Stimulated activated CD4-positive, alpha-beta T cell treated with anti-CD3 and anti-CD28 coated beads, Interleukin-12 subunit alpha, Interleukin-12 subunit beta, amount 100 ng/mL, for 48 hours (primary cell): ENCODE measurements around the gene ACER3.
"Not testable (repeated sequence)": the region's sequence is repeated elsewhere in the genome, so short reads cannot be mapped to it uniquely, and the experiment has no call there.

Source experiments
- DNase-seq, 3 donors: peaks; one replicate each; pipeline ENCODE4 v3.0.0-alpha.2; 2020; ENCODE audit warnings: low read depth in 2 of 3, low spot score in 1 of 3

Gene ACER3

DNA sequence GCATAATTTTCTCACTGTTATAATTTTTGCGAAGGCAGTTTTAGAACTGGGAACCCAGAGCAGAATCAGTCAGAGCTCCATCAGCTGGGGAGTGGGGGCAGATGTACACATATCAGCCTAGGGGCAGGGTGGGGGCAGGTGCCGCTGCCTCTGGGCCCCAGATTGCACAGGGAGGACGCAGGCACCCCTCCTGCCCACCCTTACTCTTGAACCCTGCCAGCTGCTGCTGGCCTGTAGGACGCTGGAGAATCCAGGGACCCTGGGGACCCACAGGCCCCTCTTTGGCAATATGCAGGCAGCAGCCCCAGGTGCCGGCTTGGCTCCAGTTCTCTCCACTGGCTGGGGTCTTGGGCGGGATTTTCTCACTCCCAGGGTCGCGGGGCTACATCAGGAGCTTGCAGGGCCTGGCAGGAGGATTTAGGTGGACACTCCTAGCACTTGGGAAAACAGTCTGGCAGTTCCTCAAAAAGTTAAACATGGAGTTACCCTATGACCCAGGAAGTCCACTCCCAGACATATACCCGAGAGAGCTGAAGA lies 197.3 kb downstream of the ACER3 start:
- no peak for DNase-seq

DNA sequence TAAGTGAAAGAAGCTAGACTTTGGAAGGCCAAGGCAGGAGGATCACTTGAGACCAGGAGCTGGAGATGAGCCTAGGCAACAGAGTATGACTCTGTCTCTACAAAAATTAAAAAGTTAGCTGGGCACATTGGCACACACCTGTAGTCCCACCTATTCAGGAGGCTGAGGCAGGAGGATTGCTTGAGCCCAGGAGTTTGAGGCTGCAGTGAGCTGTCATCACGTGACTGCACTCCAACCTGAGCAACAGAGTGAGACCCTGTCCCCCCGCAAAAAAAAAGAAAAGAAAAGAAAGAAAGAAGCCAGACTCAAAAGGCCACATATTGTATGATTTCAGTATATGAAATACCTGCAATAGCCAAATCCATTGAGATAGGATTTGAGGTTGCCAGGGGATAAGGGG lies 198.2 kb downstream of the ACER3 start:
- no peak for DNase-seq

DNA sequence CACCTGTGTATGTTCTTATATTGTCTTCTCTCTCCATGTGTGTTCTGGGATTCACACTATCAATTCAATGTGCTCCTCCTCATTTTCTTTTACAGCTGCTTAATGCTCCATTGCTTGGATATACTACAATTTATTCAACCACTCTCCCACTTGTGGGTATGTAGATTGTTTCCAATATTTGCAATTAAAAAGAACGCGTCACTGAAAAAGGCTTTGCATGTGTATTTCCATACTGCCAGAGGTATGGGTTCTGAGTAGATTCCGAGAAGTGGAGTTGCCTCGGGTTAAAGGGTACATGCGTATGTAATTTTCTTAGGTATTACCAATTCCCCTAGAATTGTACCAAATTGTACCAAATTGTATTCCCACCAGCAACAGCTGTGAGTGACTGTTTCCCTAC lies 199.1 kb downstream of the ACER3 start:
- DNase-seq: no peak

DNA sequence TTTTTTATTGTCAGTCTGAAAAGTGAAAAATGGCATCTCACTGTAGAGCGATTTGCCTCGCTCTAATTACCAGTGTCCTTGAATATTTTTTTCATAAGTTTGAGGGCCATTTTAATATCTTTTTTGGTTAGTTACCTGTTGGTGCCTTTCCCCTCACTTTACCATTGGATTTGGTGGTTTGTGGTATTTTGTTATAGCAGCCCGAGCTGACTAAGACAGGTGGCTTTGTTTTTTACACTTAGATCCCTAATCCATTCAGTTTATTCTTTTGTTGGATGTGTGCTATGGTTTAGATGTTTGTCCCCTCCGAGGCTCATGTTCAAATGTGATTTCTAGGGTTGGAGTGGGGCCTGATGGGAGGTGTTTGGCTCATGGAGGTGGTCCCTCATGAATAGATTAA lies 199.5 kb downstream of the ACER3 start:
- no peak for DNase-seq

DNA sequence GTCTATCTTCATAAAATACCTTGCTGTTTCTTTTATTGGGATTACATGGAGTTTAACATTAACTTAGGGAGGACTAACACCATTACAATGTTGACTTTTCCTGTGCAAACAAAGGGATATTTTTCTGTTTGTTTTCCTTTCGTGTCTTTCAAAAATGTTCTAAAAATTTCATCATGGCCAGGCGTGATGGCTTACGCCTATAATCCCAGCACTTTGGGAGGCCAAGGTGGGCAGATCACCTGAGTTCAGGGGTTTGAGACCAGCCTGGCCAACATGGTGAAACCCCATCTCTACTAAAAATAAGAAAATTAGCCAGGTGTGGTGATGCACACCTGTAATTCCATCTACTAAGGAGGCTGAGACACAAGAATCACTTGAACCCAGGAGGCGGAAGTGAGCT lies 200.5 kb downstream of the ACER3 start:
- not testable (repeated sequence) for DNase-seq

DNA sequence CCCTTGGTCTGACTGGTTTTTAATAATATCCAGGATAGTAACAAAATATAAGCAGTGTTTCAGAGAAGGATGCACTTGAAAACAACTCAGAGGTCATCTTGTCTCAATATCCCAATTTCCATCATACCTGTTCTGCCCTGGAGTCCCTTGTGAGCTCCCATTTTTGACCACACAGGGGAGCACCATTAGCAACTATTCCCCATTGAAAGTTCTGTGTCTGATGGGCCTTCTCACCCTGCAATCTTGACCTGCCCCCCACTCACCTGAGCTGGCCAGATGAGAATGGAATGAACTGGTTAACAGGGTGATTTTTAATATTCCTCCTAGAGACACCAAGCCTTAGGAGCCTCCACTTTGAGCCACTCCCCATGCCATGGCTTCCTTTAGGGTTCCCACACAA lies 202.2 kb downstream of the ACER3 start:
- DNase-seq: no peak

DNA sequence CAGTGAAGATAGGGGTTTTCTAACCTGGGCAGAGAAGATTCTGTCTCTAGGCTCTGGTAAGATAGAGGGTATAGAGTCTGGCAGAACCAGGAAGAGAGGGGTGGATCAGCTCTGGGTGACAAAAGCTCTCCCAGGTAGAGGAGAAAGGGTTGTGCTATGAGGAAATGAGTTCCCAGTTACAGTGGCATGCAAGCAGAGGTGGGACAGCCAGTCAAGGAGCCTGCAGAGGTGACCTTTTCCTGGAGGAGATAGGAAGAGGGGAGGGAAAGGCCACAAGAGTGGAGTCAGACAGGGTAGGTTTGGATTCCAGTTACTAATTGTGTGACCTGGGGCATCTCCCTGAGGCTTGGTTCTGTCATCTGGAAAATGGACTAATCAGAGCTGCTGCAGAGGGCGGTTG lies 202.7 kb downstream of the ACER3 start:
- no peak for DNase-seq

DNA sequence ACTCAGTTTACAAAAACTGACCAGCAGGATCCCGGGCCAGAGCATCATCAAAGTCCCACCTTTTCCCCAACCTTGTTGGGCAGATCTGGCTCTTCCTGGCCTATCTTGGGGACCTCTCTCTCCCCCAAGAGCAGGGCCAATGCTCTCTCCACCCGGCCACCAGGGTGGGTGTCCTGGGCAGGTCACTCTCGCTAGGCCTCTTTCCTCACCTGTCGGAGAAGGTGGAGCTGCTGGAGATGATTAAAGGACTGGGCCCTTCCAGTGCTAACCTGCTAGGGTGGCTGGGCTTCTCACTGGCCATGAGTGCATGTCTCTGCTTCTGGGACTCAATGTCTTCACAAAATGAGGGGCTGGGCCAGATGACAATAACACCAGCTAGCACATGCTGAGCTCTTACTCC lies 203.1 kb downstream of the ACER3 start:
- DNase-seq: no peak

DNA sequence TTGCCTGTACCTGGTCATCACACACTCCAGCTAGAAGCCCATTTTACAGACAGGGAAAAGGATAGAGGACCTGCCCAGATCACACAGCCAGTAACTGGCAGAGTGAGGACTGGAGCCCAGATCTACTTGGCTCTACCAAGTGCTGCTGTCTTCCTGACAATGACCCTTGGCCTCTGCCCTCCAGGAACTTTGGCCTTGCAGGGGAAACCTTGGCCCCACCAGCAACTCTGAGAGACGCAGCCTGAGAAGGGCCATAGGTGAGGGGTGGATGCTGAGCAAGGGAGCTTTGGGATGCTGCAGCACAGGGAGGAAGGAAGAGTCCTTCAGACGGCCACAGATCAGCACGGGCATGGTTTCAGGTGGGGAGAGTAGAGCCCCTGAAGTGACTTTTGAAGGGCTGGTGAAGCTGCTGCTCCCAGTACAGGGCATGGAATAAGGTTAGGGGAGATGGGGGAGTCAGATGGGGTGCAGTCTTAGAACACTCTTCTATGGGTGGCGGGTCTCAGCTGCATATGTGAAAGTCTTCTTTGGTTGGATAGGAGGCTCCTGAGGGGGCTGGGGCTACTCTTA lies 204.0 kb downstream of the ACER3 start:
- DNase-seq: no peak

DNA sequence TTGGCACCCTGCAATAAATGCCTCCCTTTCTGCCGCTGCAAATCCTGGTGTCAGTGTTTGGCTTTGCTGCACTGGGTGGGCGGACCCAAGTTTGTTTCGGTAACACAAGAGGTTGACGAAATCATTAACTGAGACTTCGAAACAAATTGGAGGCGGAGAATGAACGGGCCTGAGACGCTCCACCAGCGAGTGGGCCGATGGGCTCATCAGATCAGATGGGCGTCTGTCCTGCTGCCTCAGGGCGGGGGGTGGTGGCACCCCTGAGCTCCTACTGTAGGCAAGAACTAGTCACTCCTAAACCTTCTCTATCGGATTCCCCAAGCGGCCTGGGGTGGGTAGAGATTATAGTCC lies 205.1 kb downstream of the ACER3 start:
- no peak for DNase-seq

DNA sequence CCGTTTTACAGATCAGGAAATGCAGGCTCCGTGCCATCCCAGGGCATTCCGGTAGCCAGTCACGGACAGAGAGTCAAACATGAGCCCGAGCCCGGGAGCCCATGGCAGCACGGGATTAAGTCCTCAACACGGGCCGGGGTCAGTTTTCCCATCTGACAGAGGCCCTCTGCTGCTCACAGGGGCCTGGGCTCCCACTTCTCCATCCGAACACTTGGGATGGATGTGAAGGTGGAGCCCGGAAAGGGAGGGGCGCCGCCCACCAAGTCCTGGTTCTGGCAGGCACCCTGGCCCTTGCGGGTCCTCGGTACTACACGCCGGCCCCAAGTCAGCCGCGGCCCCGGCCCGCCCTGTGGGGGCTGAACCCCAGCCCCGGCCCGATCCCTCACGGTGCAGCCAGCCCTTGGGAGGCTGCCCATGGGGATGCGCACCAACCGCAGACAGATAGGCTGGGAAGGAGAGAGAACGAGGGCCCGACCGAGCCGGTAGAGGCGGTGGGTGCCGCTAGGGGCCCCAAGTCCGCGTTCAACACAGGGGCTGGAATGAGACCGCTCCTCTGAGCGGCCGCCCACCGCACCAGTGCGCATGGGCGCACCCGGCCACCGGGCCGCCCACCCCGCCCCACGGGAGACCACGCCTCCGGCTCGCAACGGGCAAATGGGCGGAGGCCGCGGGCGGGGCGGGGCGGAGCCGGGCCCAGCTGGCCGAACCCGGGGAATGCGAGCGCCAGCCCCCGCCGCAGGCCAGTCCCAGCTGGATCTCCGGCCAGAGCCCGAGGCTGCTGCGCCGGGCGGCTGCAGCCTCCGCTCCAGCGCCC lies 205.7 kb downstream of the ACER3 start, which contains the start of gene CAPN5:
CAPN5 (plus strand) TSS at position 743 of the 814 bp plus-strand sequence. CDS start 17,916 bp downstream, outside the sequence.
- peak; percentile 65 to 81 (median 73) for DNase-seq

DNA sequence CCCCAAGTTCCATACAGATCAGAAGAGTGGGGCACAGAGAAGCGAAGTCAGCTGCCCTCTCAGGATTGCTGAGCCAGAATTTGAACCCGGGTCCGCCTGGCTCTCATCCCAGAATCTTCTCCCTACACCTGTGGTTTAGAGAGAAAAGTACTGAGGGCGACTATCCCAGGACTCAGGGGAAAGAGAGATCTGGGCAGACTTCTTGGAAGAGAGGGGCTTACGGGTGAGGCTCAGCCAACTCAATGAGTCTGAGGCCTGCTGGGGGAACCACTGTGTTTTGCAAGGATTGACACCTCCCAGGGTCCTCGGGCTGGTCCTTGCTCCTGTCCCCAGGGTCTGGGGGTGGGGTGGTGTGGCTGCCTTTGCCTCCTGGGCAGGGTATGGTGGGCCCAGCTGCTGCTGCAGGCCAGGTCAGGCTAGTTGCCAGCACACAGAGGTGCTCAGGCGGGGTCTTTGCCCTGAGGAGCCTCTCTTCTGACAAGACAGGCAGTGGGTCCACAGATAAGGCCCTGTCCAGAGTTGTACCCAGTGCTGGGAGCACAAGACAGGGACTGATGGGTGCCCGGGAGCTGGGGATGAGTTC lies 207.2 kb downstream of the ACER3 start:
- no peak for DNase-seq

DNA sequence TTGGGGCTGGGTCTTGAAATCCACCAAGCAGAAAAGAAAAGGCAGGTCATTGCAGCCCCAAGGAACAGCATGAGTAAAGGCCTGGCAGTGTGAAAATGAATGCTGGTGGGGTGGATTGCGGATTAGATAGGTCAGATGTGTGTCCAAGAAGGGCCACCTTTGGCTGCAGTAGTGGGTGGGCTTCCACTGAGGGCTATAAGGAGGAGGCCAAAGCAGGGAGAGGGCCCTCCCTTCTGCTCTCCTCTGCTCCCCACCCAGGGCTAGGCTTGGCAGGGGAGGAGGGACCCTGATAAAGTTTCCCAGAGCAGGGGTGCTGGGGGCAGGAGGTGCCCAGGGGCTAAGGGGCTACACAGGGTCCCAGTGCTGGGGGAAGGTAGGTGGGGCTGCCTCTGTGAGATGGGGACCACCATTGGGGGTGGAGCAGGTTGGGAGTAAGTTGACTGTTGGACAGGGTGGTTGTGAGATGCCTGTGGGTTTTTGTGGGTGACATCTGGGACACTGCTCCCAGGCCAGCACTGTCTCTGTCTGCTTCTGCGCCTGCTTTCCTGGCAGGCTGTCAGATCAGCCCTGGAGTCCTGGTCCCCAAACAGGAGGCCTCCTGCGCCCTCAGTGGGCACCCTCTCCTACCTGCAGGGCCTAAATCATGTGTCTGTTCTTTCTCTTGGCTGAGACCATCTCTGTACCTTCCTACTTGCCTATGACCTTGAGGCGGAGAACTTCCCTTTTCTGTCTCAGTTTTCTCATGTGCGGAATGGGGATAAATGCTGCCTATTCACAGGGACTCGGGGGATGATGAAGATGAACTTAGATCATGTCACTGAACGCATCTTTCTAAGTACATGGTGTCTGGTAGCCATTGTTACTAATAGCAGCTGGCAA lies 208.0 kb downstream of the ACER3 start:
- no peak for DNase-seq

DNA sequence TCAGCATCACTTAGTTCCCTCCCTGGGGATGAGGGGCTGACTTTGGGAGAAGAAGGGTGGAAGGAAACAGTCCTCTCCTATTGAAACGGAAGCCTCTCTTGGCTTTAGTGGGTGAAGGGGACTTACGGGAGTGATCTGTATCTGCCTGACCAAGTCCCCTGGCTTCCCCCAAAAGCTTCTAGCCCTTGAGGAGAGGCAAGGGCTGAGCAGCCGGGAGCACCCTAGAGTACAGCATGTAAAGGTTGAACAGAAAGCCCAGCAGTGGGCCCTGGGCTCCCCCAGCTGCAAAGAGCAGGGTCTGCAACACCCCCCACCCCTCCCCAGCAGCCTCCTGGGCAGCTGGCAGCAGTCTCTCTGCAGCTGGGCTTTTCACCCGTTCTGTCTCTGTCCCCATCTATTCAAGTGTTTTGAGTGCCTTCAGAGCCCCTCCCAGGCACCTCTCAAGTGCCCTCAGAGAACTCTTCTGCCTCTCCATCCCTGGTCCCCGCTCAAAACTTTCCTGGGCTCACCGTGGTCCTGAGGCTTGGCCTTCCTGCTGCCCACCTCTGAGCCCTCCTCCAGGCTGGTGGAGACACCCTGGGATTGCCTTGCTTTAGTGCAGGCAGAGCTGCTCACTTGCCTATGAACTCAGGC lies 208.7 kb downstream of the ACER3 start:
- DNase-seq: no peak

DNA sequence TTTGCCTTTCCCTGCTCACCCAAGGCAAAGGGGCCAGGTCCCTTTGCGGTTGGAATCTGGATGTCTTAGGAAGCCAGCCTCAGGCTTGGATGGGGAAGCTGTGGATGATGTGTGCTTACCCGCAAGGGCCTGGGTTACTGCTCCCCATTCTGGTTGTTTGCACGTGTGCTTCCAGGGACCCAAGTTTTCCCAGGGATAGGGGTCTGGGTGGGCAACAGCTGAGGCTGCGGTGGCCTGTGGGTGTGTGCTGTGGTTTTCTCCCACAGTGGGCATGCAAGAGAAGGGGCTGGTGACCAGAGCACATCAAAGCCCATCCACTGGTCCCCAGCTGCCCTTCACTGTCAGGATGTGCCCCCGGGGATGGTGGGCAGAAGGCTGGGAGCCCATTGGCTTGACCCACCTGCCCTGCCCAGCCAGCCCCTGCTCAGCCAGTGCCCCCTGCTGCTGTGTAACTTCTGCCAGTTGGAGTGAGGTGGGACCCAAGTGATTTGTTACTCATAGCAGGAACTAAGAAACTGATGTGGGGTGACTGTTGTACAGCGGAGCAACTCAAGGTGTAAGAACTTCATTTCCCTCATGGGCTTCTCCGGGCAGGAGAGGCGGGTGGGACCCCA lies 209.4 kb downstream of the ACER3 start:
- DNase-seq: no peak

DNA sequence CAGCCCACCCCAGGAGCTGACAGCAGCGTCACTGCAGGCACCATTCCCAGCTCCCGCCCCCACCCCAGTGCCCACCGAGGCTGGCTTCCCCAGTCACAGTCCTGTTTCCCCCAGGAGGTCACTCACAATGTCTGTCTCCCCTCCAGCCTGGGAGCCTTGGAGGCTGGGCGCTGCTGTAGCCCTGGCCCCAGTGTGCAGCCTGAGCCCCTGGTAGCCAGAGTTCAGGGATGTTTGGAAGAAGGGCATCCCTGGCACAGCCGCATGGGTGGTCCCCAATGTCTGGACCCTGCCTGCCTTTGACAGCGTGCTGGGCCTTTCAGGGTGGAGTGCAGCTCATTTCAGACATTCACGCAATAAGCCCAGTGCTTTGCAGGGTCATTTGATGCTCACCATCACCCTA lies 210.4 kb downstream of the ACER3 start:
- no peak for DNase-seq

DNA sequence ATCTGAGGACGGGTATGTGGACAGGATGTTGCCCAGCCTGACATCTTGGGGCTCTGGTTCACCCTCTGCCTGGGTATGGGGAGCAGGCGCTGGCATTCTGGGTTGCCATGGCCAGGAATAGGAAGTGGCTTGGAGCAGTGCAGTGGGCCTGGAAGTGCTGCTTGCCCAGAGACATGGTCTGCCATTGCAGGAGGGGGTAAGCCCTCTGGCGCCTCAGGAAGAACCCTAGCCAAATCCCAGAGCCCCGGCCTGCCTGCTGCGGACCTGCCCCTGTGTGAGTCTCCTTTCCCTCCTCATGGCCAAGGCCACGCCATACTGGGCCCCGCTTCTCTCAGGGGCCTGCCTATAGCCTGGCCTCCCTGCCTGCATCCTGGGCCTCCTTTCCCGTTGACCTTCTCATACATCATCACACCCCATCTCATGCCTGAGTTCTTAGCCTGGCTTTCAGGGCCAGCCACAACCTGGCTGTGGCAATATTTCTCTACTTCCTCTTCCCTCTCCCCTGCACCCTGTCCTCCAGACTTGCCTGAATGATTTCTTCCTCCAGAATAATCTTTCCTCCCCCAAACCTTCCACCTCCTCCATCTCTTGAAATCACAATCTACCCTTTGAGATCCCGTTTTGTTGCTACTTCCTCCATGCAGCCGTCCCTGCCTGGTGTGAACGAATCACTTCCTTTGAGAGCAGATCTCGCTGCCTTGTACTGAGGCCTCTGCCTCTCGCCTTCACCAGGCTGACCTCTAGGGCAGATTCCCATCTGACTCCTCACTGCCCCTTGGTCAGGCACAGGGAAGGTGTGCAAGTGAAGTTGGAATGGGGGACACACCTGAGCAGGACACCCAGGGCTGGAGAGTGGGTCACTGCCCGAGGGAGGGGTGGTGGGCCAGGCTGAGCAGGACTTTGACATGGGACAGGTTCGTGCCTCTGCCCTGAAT lies 211.2 kb downstream of the ACER3 start:
- no peak for DNase-seq

DNA sequence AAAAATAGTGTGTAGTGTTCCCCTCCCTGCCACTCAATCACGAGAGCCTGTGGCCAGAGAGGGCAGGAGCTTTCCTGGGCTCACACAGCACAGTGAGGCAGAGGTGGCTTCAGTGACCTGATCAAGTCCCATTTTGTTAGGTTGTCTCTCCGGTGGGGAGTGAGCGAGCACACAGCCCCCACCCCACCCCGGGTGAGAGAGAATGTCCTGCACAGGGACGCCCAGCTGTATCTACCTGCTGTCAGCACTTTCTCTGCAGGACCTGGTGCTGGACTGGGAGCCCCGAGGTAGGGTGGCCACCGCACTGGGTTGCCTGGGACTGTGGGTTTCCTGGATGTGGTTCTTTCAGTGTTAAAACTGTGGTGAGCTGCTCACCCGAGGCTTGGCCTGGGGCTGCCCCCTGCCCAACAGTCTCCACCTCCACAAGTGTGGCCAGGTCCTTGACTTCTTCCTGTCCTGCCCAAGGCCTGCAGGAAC lies 212.2 kb downstream of the ACER3 start:
- DNase-seq: no peak

DNA sequence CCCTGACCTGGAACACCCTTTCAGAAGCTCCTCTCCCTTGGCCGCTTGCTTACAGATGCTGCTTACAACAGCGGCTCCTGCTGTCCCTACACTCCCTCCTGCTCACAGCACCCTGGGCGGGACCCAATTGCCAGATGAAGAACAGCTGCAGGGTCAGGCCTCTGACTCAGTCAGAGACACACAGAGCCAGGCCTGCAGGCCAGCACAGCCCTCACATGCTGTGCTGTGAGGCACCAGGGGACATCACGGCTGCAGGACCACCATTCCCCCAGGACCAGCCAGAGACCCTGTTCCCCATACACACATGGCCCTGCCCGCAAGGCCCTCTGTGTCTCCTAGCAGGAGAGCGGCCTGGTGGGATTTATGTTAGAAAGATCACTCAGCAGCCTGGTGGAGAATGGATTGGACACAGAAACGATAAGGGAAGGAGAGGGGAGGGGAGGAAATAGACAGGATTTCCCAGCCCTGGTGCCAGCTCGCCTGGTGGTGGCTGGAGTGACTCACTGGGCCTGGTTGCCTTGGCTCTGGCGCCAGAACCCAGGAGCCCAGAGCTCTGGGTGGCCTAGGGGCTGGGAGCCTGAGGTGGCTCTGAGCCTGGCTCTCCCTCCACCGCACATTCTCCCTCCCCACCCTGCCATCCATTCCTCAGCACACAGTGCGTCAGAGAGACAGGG lies 212.7 kb downstream of the ACER3 start:
- DNase-seq: no peak
